Measurements from ENCODE around the gene FBXW5. TPM values are rescaled to one million over a fixed set of nuclear protein-coding genes. Genes with fewer than 3 reads are reported as not detected.

The FBXW5 gene
- total RNA-seq, 2 donors from 2014 or later, result 162 to 174 TPM

GRCh38 chr9:136901516-136902258, 42.9 kb downstream of the FBXW5 start:
- peaks cover 29% of the 10 kb centered on the region for H3K4me1 ChIP-seq
- H3K36me3 ChIP-seq, result no peaks in the 10 kb centered on the region

GRCh38 chr9:136900988-136901515, 43.5 kb downstream of the FBXW5 start:
- no peak for TF ChIP-seq CTCF (IDR thresholded peaks at IDR 0.05)
- Histone ChIP-seq H3K36me3 (no peaks in the 10 kb centered on the region), H3K27ac (peak overlapping the region; percentile 99), H3K9me3 (no peaks in the 10 kb centered on the region), H3K4me3 (no peak overlapping the region), H3K27me3 (no peaks in the 10 kb centered on the region), H3K9ac (ENCODE audit: low read depth in 2 of 2, low read length in 2 of 2) (peak overlapping the region; percentile 73 to 97), H3K4me1 (peaks cover 29% of the 10 kb centered on the region)
- no peak for DNase-seq
- intact Hi-C loops (cut with DNase I), result no loop called here

More at GRCh38 chr9:136901516-136902258, 42.9 kb downstream of the FBXW5 start:
- TF ChIP-seq CTCF (IDR thresholded peaks at IDR 0.05), result no peak
- Histone ChIP-seq H3K9me3 (no peaks in the 10 kb centered on the region), H3K27ac (peak overlapping the region; percentile 99), H3K27me3 (no peaks in the 10 kb centered on the region), H3K4me3 (peak overlapping the region; percentile 8), H3K9ac (ENCODE audit: low read depth in 2 of 2, low read length in 2 of 2) (peak overlapping the region; percentile 73 to 97)
- peak; percentile 82 for DNase-seq
- intact Hi-C loops (cut with DNase I), result no loop called here

- intact Hi-C loops (cut with DNase I), result no loop called here
- H3K4me1 ChIP-seq, result peaks cover 29% of the 10 kb centered on the region
These were observed 44.0 kb downstream of the FBXW5 start for GRCh38 chr9:136900556-136900955.

GRCh38 chr9:136899196-136899595, 45.3 kb downstream of the FBXW5 start:
- H3K4me3 ChIP-seq, result no peak overlapping the region

More at GRCh38 chr9:136900556-136900955, 44.0 kb downstream of the FBXW5 start:
- no peak for DNase-seq
- no peak for TF ChIP-seq CTCF (IDR thresholded peaks at IDR 0.05)
- no peaks in the 10 kb centered on the region for H3K9me3 ChIP-seq
- H3K27ac ChIP-seq, result peak overlapping the region; percentile 99
- no peaks in the 10 kb centered on the region for H3K27me3 ChIP-seq
- H3K9ac ChIP-seq (ENCODE audit: low read depth in 2 of 2, low read length in 2 of 2), result peak overlapping the region in 1 of 2 donors; percentile 97
- H3K36me3 ChIP-seq, result no peaks in the 10 kb centered on the region
- no peak overlapping the region for H3K4me3 ChIP-seq

More at GRCh38 chr9:136899196-136899595, 45.3 kb downstream of the FBXW5 start:
- Histone ChIP-seq H3K4me1 (peaks cover 29% of the 10 kb centered on the region), H3K9ac (ENCODE audit: low read depth in 2 of 2, low read length in 2 of 2) (peak overlapping the region; percentile 26 to 76), H3K27me3 (no peaks in the 10 kb centered on the region), H3K9me3 (no peaks in the 10 kb centered on the region), H3K36me3 (no peaks in the 10 kb centered on the region), H3K27ac (peak overlapping the region; percentile 99)
- intact Hi-C loops (cut with DNase I), result no loop called here
- no peak for TF ChIP-seq CTCF (IDR thresholded peaks at IDR 0.05)
- peak; percentile 68 for DNase-seq
